PC-3 (cell line): ENCODE data around the gene CFL2. TPM values are rescaled to one million over a fixed set of nuclear protein-coding genes. Genes with fewer than 3 reads are reported as not detected.
A peak's percentile ranks its signal among the peaks of the same experiment; 100 is the strongest.

Experiments used
- ATAC-seq: fragments of 200-7000 bp; cut with Tn5 transposase; 2 replicates; pipeline ENCODE4 v1.9.1; 2020; ENCODE audit warnings: mild to moderate bottlenecking, moderate library complexity
- BruUV-seq: library from RNA; stranded (reverse); fragments of 400-500 nt; replicated peaks from 2 replicates; lab custom pipeline; 2021; lab: Mats Ljungman, UMichigan
- CTCF ChIA-PET: fragments of 300-600 bp; sonication (Branson Sonifier 250); formaldehyde crosslinking; loops from one replicate; lab custom pipeline; 2022; ENCODE audit warnings: antibody characterized with exemption; lab: Charles Lee
- POLR2A ChIA-PET: fragments of 300-600 bp; sonication (Branson Sonifier 250); formaldehyde crosslinking; loops from one replicate; lab custom pipeline; 2022; ENCODE audit warnings: antibody characterized with exemption; ENCODE audit not compliant: unreplicated experiment; lab: Charles Lee
- DNase-seq: peaks from one replicate; pipeline ENCODE4 v3.0.0-alpha.2; 2015
- H2AFZ ChIP-seq: fragments of 300-600 bp; sonication (generic); 2 replicates; pipeline ENCODE4 v1.6.0; 2016; ENCODE audit warnings: antibody characterized with exemption, low read length
- H3F3A ChIP-seq: fragments of 300-600 bp; sonication (generic); one replicate; pipeline ENCODE4 v1.6.0; 2017; ENCODE audit warnings: antibody characterized with exemption, low read length, control low read depth, mild to moderate bottlenecking; ENCODE audit not compliant: unreplicated experiment
- H3K27ac ChIP-seq: fragments of 300-600 bp; sonication (generic); 2 replicates; pipeline ENCODE4 v1.5.1; 2016; ENCODE audit warnings: mild to moderate bottlenecking, low read length
- H3K27me3 ChIP-seq: fragments of 300-600 bp; sonication (generic); 2 replicates; pipeline ENCODE4 v1.6.1; 2016; ENCODE audit warnings: low read length, mixed read lengths
- H3K36me3 ChIP-seq: fragments of 300-600 bp; sonication (generic); 2 replicates; pipeline ENCODE4 v1.6.1; 2016; ENCODE audit warnings: low read depth, mixed run types, low read length, mixed read lengths
- H3K4me1 ChIP-seq: fragments of 300-600 bp; sonication (generic); 2 replicates; pipeline ENCODE4 v1.5.1; 2016; ENCODE audit warnings: low read length; ENCODE audit not compliant: insufficient read depth
- H3K4me2 ChIP-seq: fragments of 300-600 bp; sonication (generic); 2 replicates; pipeline ENCODE4 v1.6.0; 2016; ENCODE audit warnings: low read length
- H3K4me3 ChIP-seq: fragments of 300-600 bp; sonication (generic); 2 replicates; pipeline ENCODE4 v1.5.1; 2016; ENCODE audit warnings: mild to moderate bottlenecking, low read length, mixed read lengths
- H3K79me2 ChIP-seq: fragments of 300-600 bp; sonication (generic); 2 replicates; pipeline ENCODE4 v1.6.1; 2017; ENCODE audit warnings: low read length, mixed read lengths
- H3K9ac ChIP-seq: fragments of 300-600 bp; sonication (generic); 2 replicates; pipeline ENCODE4 v1.6.0; 2016; ENCODE audit warnings: mild to moderate bottlenecking, low read length
- H3K9me2 ChIP-seq: fragments of 300-600 bp; sonication (generic); replicated peaks from 2 replicates; pipeline ENCODE4 v1.6.1; 2016; ENCODE audit warnings: mixed run types, low read length, mixed read lengths
- H3K9me3 ChIP-seq: fragments of 300-600 bp; sonication (generic); 2 replicates; pipeline ENCODE4 v1.6.1; 2016; ENCODE audit warnings: low read length, mixed read lengths
- H4K20me1 ChIP-seq: fragments of 300-600 bp; sonication (generic); 2 replicates; pipeline ENCODE4 v1.6.1; 2016; ENCODE audit warnings: low read length, mixed read lengths
- CTCF ChIP-seq: fragments of 300-600 bp; sonication (generic); conservative IDR thresholded peaks from 2 replicates; pipeline ENCODE4 v1.5.1; 2017; ENCODE audit warnings: antibody characterized with exemption, low read depth, mild to moderate bottlenecking, low read length
- EZH2 ChIP-seq: fragments of 300-600 bp; sonication (generic); IDR thresholded peaks from one replicate; pipeline ENCODE4 v1.6.1; 2017; ENCODE audit warnings: antibody characterized with exemption, mild to moderate bottlenecking, low read length; ENCODE audit not compliant: unreplicated experiment
- EZH2phosphoT487 ChIP-seq: fragments of 300-600 bp; sonication (generic); IDR thresholded peaks from 2 replicates; pipeline ENCODE4 v1.6.1; 2018; ENCODE audit warnings: mild to moderate bottlenecking, antibody characterized with exemption, low read length, borderline replicate concordance
- intact Hi-C: fragments of 100-400 bp; cut with micrococcal nuclease; formaldehyde crosslinking; loops from 2 replicates; pipeline ENCODE4 v1.9.0; 2023
- total RNA-seq: library from RNA; depleted of rRNA; stranded (reverse); fragments of >200 nt; gene quantifications from 2 replicates; pipeline ENCODE4 v1.2.3, GENCODE V29; 2014

CFL2 gene
- total RNA-seq, 1 experiment from 2014 or later = 88.4 TPM

GRCh38 chr14:34710006-34710405 is 4.4 kb downstream of the CFL2 start:
- Histone ChIP-seq H3K4me2 (no peak overlapping the region), H3K36me3 (peaks cover 8% of the 10 kb centered on the region; the same call in 1 of the 2 replicates), H2AFZ (no peak overlapping the region), H3K9me2 (no peaks in the 10 kb centered on the region), H4K20me1 (peaks cover 5% of the 10 kb centered on the region; the same call in 1 of the 2 replicates), H3K27ac (no peak overlapping the region), H3K27me3 (no peaks in the 10 kb centered on the region), H3K4me1 (peaks cover 27% of the 10 kb centered on the region), H3K9ac (no peak overlapping the region), H3K9me3 (no peaks in the 10 kb centered on the region), H3K4me3 (no peak overlapping the region), H3F3A (no peaks in the 10 kb centered on the region), H3K79me2 (peaks cover 36% of the 10 kb centered on the region)
- ChIA-PET CTCF (no interaction called here), POLR2A (interaction anchor here (0.6 to 1.2 kb wide), 3 partner anchors 10 to 77 kb away, joined by 3 to 12 read pairs (median 4); no protein-coding TSS in a partner anchor)
- DNase-seq (no peak), ATAC-seq (no peak)
- intact Hi-C loops = no loop called here
- TF ChIP-seq EZH2 (no peak), EZH2phosphoT487 (no peak), CTCF (no peak)
- BruUV-seq = no TSS peak

GRCh38 chr14:34707722-34708121 is 6.7 kb downstream of the CFL2 start:
- Histone ChIP-seq H3K9ac (no peak overlapping the region), H3K4me3 (no peak overlapping the region), H3K27me3 (no peaks in the 10 kb centered on the region), H4K20me1 (peaks cover 5% of the 10 kb centered on the region; the same call in 1 of the 2 replicates), H3F3A (no peaks in the 10 kb centered on the region), H3K4me2 (no peak overlapping the region), H3K36me3 (peaks cover 8% of the 10 kb centered on the region; the same call in 1 of the 2 replicates), H2AFZ (no peak overlapping the region), H3K9me2 (no peaks in the 10 kb centered on the region), H3K4me1 (peaks cover 20% of the 10 kb centered on the region), H3K27ac (no peak overlapping the region), H3K9me3 (no peaks in the 10 kb centered on the region), H3K79me2 (peaks cover 24% of the 10 kb centered on the region)
- TF ChIP-seq CTCF (no peak), EZH2phosphoT487 (no peak), EZH2 (no peak)
- intact Hi-C loops = no loop called here
- BruUV-seq = no TSS peak
- ChIA-PET CTCF (no interaction called here), POLR2A (interaction anchor here (0.6 kb wide), 1 partner anchor 27 kb away, joined by 3 read pairs; no protein-coding TSS in a partner anchor)
- peak; percentile 85 for ATAC-seq
- peak; percentile 14 for DNase-seq

GRCh38 chr14:34701808-34702207 is 12.6 kb downstream of the CFL2 start:
- Histone ChIP-seq H3F3A (peaks cover 18% of the 10 kb centered on the region), H4K20me1 (no peaks in the 10 kb centered on the region), H3K4me1 (peaks cover 38% of the 10 kb centered on the region), H3K4me3 (no peak overlapping the region), H3K27ac (peak overlapping the region; percentile 87), H3K9me2 (no peaks in the 10 kb centered on the region), H3K9ac (no peak overlapping the region), H3K79me2 (no peaks in the 10 kb centered on the region), H3K36me3 (no peaks in the 10 kb centered on the region), H3K27me3 (no peaks in the 10 kb centered on the region), H2AFZ (no peak overlapping the region), H3K4me2 (no peak overlapping the region), H3K9me3 (no peaks in the 10 kb centered on the region)
- POLR2A ChIA-PET = no interaction called here
- CTCF ChIA-PET = no interaction called here
- ATAC-seq = 0 out of 2 replicates have a peak, but pooled peaks have one; percentile 4
- TF ChIP-seq CTCF (no peak), EZH2phosphoT487 (no peak), EZH2 (no peak)
- BruUV-seq = no TSS peak
- peak; percentile 25 for DNase-seq
- intact Hi-C loops = no loop called here
